Nephron progenitor cell (in vitro differentiated cells): Measurements from ENCODE around the gene C1orf74.

Experiments
- DNase-seq: peaks from one replicate; pipeline ENCODE4 v3.0.0; 2021
- H3K27ac Mint-ChIP-seq: 2 replicates; pipeline ENCODE4 v1.8.0; 2021; ENCODE audit warnings: mild to moderate bottlenecking, moderate library complexity, mixed read lengths
- H3K27me3 Mint-ChIP-seq: 2 replicates; pipeline ENCODE4 v1.8.0; 2021; ENCODE audit warnings: mild to moderate bottlenecking, low read depth, mixed read lengths; ENCODE audit not compliant: poor library complexity
- H3K36me3 Mint-ChIP-seq: 2 replicates; pipeline ENCODE4 v1.8.0; 2021; ENCODE audit warnings: low read depth, mixed read lengths
- H3K4me1 Mint-ChIP-seq: 2 replicates; pipeline ENCODE4 v1.8.0; 2021; ENCODE audit warnings: mixed read lengths
- H3K4me3 Mint-ChIP-seq: 2 replicates; pipeline ENCODE4 v1.8.0; 2021; ENCODE audit warnings: mild to moderate bottlenecking, moderate library complexity, mixed read lengths
- H3K9me3 Mint-ChIP-seq: 2 replicates; pipeline ENCODE4 v1.8.0; 2021; ENCODE audit warnings: mild to moderate bottlenecking, moderate library complexity, mixed read lengths
- CTCF ChIP-seq: fragments of 200-600 bp; sonication (generic); IDR thresholded peaks from 2 replicates; pipeline ENCODE4 v1.5.0; 2021; ENCODE audit warnings: antibody characterized with exemption

C1orf74 gene

GRCh38 chr1:209743145-209743482, 41.2 kb downstream of the C1orf74 start:
- peaks cover 16% of the 10 kb centered on the region for H3K27me3 Mint-ChIP-seq
- H3K4me1 Mint-ChIP-seq = peaks cover 2% of the 10 kb centered on the region
- no peak for DNase-seq
- TF ChIP-seq CTCF = no peak
- no peak overlapping the region for H3K27ac Mint-ChIP-seq
- no peak overlapping the region for H3K4me3 Mint-ChIP-seq
- no peaks in the 10 kb centered on the region for H3K9me3 Mint-ChIP-seq
- H3K36me3 Mint-ChIP-seq = no peaks in the 10 kb centered on the region

GRCh38 chr1:209742409-209743144, 41.8 kb downstream of the C1orf74 start:
- DNase-seq = no peak
- Mint-ChIP-seq H3K27ac (no peak overlapping the region), H3K9me3 (no peaks in the 10 kb centered on the region), H3K27me3 (peaks cover 17% of the 10 kb centered on the region), H3K4me3 (no peak overlapping the region), H3K4me1 (no peaks in the 10 kb centered on the region), H3K36me3 (no peaks in the 10 kb centered on the region)
- no peak for TF ChIP-seq CTCF

GRCh38 chr1:209741889-209742288, 42.5 kb downstream of the C1orf74 start:
- H3K4me1 Mint-ChIP-seq = no peaks in the 10 kb centered on the region
- H3K9me3 Mint-ChIP-seq = no peaks in the 10 kb centered on the region
- H3K27ac Mint-ChIP-seq = peak overlapping the region; percentile 54
- no peak overlapping the region for H3K4me3 Mint-ChIP-seq
- H3K36me3 Mint-ChIP-seq = no peaks in the 10 kb centered on the region
- peaks cover 23% of the 10 kb centered on the region for H3K27me3 Mint-ChIP-seq
- DNase-seq = no peak
- TF ChIP-seq CTCF = no peak

- no peak for TF ChIP-seq CTCF
- no peaks in the 10 kb centered on the region for H3K36me3 Mint-ChIP-seq
- peaks cover 26% of the 10 kb centered on the region for H3K27me3 Mint-ChIP-seq
- H3K27ac Mint-ChIP-seq = peak overlapping the region; percentile 44
- H3K4me1 Mint-ChIP-seq = no peaks in the 10 kb centered on the region
- no peak overlapping the region for H3K4me3 Mint-ChIP-seq
- no peak for DNase-seq
- H3K9me3 Mint-ChIP-seq = no peaks in the 10 kb centered on the region
Measured at GRCh38 chr1:209741193-209741592, 43.2 kb downstream of the C1orf74 start.

GRCh38 chr1:209738270-209738669, 46.1 kb downstream of the C1orf74 start:
- no peaks in the 10 kb centered on the region for H3K36me3 Mint-ChIP-seq
- no peaks in the 10 kb centered on the region for H3K4me1 Mint-ChIP-seq
- no peaks in the 10 kb centered on the region for H3K9me3 Mint-ChIP-seq
- H3K4me3 Mint-ChIP-seq = no peak overlapping the region
- peaks cover 24% of the 10 kb centered on the region for H3K27me3 Mint-ChIP-seq
- H3K27ac Mint-ChIP-seq = no peak overlapping the region
- no peak for DNase-seq
- no peak for TF ChIP-seq CTCF

- Mint-ChIP-seq H3K4me1 (no peaks in the 10 kb centered on the region), H3K4me3 (no peak overlapping the region), H3K36me3 (no peaks in the 10 kb centered on the region), H3K27me3 (peaks cover 21% of the 10 kb centered on the region), H3K9me3 (no peaks in the 10 kb centered on the region), H3K27ac (no peak overlapping the region)
- no peak for DNase-seq
- no peak for TF ChIP-seq CTCF
Measured at GRCh38 chr1:209737118-209737505, 47.2 kb downstream of the C1orf74 start.
